Measurements from ENCODE around the gene SLC45A2.
A peak's percentile ranks its signal among the peaks of the same experiment; 100 is the strongest.
"Not testable (repeated sequence)": the region's sequence is repeated elsewhere in the genome, so short reads cannot be mapped to it uniquely, and the experiment has no call there.

SLC45A2 gene

GRCh38 chr5:33984671-33985124 is at the start of gene SLC45A2:
Gene SLC45A2 (minus strand): TSS chr5:33984693. CDS start chr5:33984583, 110 bp downstream.
- no peak for DNase-seq

- DNase-seq, result no peak
Observed at GRCh38 chr5:34031966-34032365, 47.5 kb upstream of the SLC45A2 start.

GRCh38 chr5:34031117-34031516 is 46.6 kb upstream of the SLC45A2 start:
- DNase-seq, result no peak

GRCh38 chr5:34030585-34030984 is 46.1 kb upstream of the SLC45A2 start:
- DNase-seq, result not testable (repeated sequence)

GRCh38 chr5:34030048-34030447 is 45.6 kb upstream of the SLC45A2 start:
- DNase-seq, result no peak

GRCh38 chr5:34028349-34028748 is 43.9 kb upstream of the SLC45A2 start:
- DNase-seq, result no peak

GRCh38 chr5:34026089-34026761 is 41.7 kb upstream of the SLC45A2 start:
- no peak for DNase-seq

GRCh38 chr5:34022121-34022705 is 37.7 kb upstream of the SLC45A2 start:
- DNase-seq, result no peak

GRCh38 chr5:34021334-34021733 is 36.8 kb upstream of the SLC45A2 start:
- no peak for DNase-seq

- DNase-seq, result no peak
Observed at GRCh38 chr5:34020726-34021125, 36.2 kb upstream of the SLC45A2 start.

GRCh38 chr5:34017254-34017653 is 32.8 kb upstream of the SLC45A2 start:
- DNase-seq, result no peak

GRCh38 chr5:34016750-34017149 is 32.3 kb upstream of the SLC45A2 start:
- no peak for DNase-seq

- DNase-seq, result no peak
Observed at GRCh38 chr5:34016222-34016621, 31.7 kb upstream of the SLC45A2 start.

- no peak for DNase-seq
Observed at GRCh38 chr5:34015120-34015822, 30.8 kb upstream of the SLC45A2 start.

GRCh38 chr5:34014626-34015025 is 30.1 kb upstream of the SLC45A2 start:
- DNase-seq, result no peak

GRCh38 chr5:34013547-34013946 is 29.1 kb upstream of the SLC45A2 start:
- no peak for DNase-seq

- DNase-seq, result peak; percentile 93
Observed at GRCh38 chr5:34012791-34013190, 28.3 kb upstream of the SLC45A2 start.

- peak; percentile 71 for DNase-seq
Observed at GRCh38 chr5:34011536-34011935, 27.0 kb upstream of the SLC45A2 start.

- DNase-seq, result not testable (repeated sequence)
Observed at GRCh38 chr5:34010146-34010545, 25.7 kb upstream of the SLC45A2 start.

- DNase-seq, result no peak
Observed at GRCh38 chr5:34009610-34010009, 25.1 kb upstream of the SLC45A2 start.

- no peak for DNase-seq
Observed at GRCh38 chr5:34008802-34009201, 24.3 kb upstream of the SLC45A2 start.

GRCh38 chr5:34007621-34008600 is 23.4 kb upstream of the SLC45A2 start, which contains the start of gene AMACR:
Gene AMACR (minus strand): TSS chr5:34008050. CDS start chr5:34008019, 31 bp downstream.
- DNase-seq, result peak; percentile 88

GRCh38 chr5:34007201-34007620 is 22.7 kb upstream of the SLC45A2 start:
- no peak for DNase-seq
